IMR-90 (cell line): ENCODE results near the gene NCKAP5L. TPM values are rescaled to one million over a fixed set of nuclear protein-coding genes. Genes with fewer than 3 reads are reported as not detected.

Experiments
- BHLHE40 ChIP-seq: fragments of 150-350 bp; IDR thresholded peaks from 2 replicates; pipeline ENCODE4 v1.6.1; 2016; ENCODE audit warnings: mild to moderate bottlenecking, low read depth, low read length
- CHD1 ChIP-seq: IDR thresholded peaks from 2 replicates; pipeline ENCODE4 v1.6.1; 2012; ENCODE audit warnings: low read depth, low read length, improper control_type of control experiment
- FOS ChIP-seq: fragments of 150-350 bp; IDR thresholded peaks from 2 replicates; pipeline ENCODE4 v1.6.1; 2016; ENCODE audit warnings: low read depth, low read length
- MAZ ChIP-seq: IDR thresholded peaks from 2 replicates; pipeline ENCODE4 v1.6.1; 2012; ENCODE audit warnings: low read depth, mild to moderate bottlenecking, low read length, improper control_type of control experiment, moderate library complexity, borderline replicate concordance
- RAD21 ChIP-seq: IDR thresholded peaks from 2 replicates; pipeline ENCODE4 v1.6.1; 2012; ENCODE audit warnings: low read length, improper control_type of control experiment
- RCOR1 ChIP-seq: IDR thresholded peaks from 2 replicates; pipeline ENCODE4 v1.6.1; 2012; ENCODE audit warnings: mild to moderate bottlenecking, low read length, improper control_type of control experiment; ENCODE audit not compliant: insufficient replicate concordance
- polyA plus RNA-seq, 3 experiments: library from polyadenylated mRNA; depleted of rRNA; stranded (reverse); fragments of >200 nt; gene quantifications; 2 replicates each; pipeline ENCODE4 v1.2.3, GENCODE V29; 2012; ENCODE audit warnings: low replicate concordance in 1 of 3
- total RNA-seq: library from RNA; depleted of rRNA; stranded (reverse); fragments of >200 nt; gene quantifications from 2 replicates; pipeline ENCODE4 v1.2.3, GENCODE V29; 2012
- TF ChIP-seq, protein P1 (sequence below): conservative IDR thresholded peaks from 2 replicates; pipeline ENCODE4 v1.5.1; 2012; ENCODE audit warnings: mild to moderate bottlenecking, low read depth, low read length, improper control_type of control experiment
- TF ChIP-seq, protein P2 (sequence below): fragments of 150-350 bp; IDR thresholded peaks from 2 replicates; pipeline ENCODE4 v1.6.1; 2017; ENCODE audit warnings: mild to moderate bottlenecking, antibody characterized with exemption, low read length, low read depth

NCKAP5L gene
- total and polyA plus RNA-seq, 2 of the 4 experiments (the other 2 are of a cell fraction) = 6.1 to 14.4 TPM

DNA sequence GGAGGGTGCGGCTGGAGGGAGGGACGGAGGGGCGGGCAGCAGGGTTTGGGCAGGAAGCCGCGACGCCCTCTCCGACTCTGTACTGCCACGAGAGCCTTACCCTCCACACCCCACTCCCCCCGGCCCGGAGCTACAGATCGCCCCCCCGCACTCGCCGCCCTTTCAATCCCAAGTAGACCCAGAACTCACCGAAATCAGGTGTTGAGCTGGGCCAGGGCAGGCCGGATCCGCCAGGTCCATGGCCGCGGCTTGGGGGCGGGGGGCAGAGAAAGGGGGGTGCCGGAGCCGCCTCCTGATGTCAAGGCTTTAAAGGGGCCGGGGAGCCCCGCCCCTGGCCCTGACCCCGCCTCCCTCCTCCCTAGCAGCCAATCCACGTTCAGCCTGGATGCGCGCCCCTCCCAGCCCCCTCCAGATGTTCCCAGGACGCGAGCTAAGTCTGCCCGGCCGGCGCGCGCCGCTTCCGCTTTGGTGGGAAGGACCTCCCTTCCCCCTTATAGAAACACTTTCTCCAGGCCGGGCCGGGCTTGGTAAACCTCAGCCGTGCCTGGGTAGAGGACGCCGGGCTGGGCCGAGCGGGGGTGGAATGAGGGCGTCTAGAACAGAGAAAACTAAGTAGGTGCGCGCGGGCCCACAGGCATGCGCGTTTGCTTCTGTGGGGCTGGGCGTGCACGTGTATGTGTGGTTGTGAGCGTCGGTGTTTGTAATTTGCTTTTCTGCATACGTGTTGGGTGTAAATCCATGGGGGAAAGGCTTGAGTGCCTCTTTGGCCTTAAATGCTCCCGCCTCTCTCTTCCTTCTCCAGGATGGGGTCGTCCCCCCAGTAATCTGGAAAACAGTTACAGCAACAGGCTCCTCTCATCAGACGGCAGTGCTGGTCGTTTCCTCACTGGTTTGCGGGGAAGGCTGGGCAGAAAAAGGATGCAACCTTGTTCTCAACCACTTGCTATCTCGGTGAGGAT lies at the start of gene NCKAP5L (continued):
- TF ChIP-seq, protein P1, sequence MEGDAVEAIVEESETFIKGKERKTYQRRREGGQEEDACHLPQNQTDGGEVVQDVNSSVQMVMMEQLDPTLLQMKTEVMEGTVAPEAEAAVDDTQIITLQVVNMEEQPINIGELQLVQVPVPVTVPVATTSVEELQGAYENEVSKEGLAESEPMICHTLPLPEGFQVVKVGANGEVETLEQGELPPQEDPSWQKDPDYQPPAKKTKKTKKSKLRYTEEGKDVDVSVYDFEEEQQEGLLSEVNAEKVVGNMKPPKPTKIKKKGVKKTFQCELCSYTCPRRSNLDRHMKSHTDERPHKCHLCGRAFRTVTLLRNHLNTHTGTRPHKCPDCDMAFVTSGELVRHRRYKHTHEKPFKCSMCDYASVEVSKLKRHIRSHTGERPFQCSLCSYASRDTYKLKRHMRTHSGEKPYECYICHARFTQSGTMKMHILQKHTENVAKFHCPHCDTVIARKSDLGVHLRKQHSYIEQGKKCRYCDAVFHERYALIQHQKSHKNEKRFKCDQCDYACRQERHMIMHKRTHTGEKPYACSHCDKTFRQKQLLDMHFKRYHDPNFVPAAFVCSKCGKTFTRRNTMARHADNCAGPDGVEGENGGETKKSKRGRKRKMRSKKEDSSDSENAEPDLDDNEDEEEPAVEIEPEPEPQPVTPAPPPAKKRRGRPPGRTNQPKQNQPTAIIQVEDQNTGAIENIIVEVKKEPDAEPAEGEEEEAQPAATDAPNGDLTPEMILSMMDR = no peak
- TF ChIP-seq FOS (no peak), RCOR1 (peak; percentile 11), RAD21 (no peak), CHD1 (no peak), MAZ (peak; percentile 94; the same call in 1 of the 2 replicates), BHLHE40 (peak; percentile 88)
- TF ChIP-seq, protein P2, sequence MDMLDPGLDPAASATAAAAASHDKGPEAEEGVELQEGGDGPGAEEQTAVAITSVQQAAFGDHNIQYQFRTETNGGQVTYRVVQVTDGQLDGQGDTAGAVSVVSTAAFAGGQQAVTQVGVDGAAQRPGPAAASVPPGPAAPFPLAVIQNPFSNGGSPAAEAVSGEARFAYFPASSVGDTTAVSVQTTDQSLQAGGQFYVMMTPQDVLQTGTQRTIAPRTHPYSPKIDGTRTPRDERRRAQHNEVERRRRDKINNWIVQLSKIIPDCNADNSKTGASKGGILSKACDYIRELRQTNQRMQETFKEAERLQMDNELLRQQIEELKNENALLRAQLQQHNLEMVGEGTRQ = no peak
